ENCODE measurements around the gene LRRC4C.

GRCh38 chr11:40273192-40273732, 1186.2 kb downstream of the LRRC4C start:
- TF ChIP-seq CTCF (IDR thresholded peaks at IDR 0.05) (no peak), POLR2A (IDR thresholded peaks at IDR 0.05) (no peak)
